HAP-1 (cell line): Measurements from ENCODE around the gene ZPR1.
A peak's percentile ranks its signal among the peaks of the same experiment; 100 is the strongest.

Experiments used
- DNase-seq, 2 experiments: peaks; one replicate each; pipeline ENCODE4 v3.0.0-alpha.2; 2016 to 2020; ENCODE audit warnings: low spot score in 2 of 2
- H3K27me3 ChIP-seq: fragments of 250-450 bp; sonication (Bioruptor Pico); 2 replicates; pipeline ENCODE4 v1.5.1; 2020; ENCODE audit warnings: low read depth, mild to moderate bottlenecking, moderate library complexity
- H3K36me3 ChIP-seq: fragments of 250-450 bp; sonication (Bioruptor Pico); replicated peaks from 2 replicates; pipeline ENCODE4 v1.5.1; 2020; ENCODE audit warnings: mild to moderate bottlenecking
- H3K4me1 ChIP-seq: fragments of 250-450 bp; sonication (Bioruptor Pico); 2 replicates; pipeline ENCODE4 v1.5.1; 2020; ENCODE audit warnings: mild to moderate bottlenecking
- H3K4me3 ChIP-seq: fragments of 250-450 bp; sonication (Bioruptor Pico); 2 replicates; pipeline ENCODE4 v1.5.1; 2020; ENCODE audit warnings: mild to moderate bottlenecking, moderate library complexity
- H3K9me3 ChIP-seq: fragments of 250-450 bp; sonication (Bioruptor Pico); 2 replicates; pipeline ENCODE4 v1.5.1; 2020; ENCODE audit warnings: mild to moderate bottlenecking, moderate library complexity
- in situ Hi-C: fragments of 300-500 bp; cut with MboI; formaldehyde crosslinking; loops from 3 replicates; pipeline ENCODE4 v1.14.3; 2020; ENCODE audit warnings: low sequenced_read_pairs, inconsistent platforms, mixed read lengths

ZPR1 gene

GRCh38 chr11:116792144-116792868 is 4.5 kb upstream of the ZPR1 start:
- Histone ChIP-seq H3K27me3 (no peaks in the 10 kb centered on the region), H3K9me3 (no peaks in the 10 kb centered on the region; the same call in 1 of the 2 replicates), H3K4me1 (peaks cover 8% of the 10 kb centered on the region), H3K36me3 (no peaks in the 10 kb centered on the region), H3K4me3 (no peak overlapping the region)
- DNase-seq = no peak
- in situ Hi-C loops = loop anchor here (5.0 kb wide), 1 partner anchor 310 kb away; no protein-coding TSS in a partner anchor

DNA sequence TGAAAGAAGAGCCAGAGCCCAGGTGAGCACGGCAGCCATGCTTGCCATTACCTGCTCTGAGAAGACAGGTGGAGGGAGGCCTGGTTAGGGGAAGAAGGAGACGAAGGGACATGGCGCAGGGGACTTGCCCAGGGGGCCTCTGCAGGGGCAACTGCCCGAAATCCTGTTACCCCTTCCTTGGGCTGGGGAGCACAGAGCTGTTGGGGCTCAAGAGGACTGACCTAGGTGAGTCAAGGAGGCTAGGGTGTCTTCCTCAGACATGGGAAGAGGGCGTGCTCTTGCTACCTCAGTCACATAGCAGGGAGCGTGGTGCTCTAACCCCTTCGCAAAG is 4.0 kb upstream of the ZPR1 start, which contains the start of gene APOA5:
Gene APOA5, minus strand, starts transcription at position 67 of the 331 bp plus-strand sequence. Its CDS starts 19 bp downstream, at position 48.
- in situ Hi-C loops = loop anchor here (5.0 kb wide), 1 partner anchor 311 kb away; no protein-coding TSS in a partner anchor
- no peaks in the 10 kb centered on the region for H3K36me3 ChIP-seq
- no peak within 1 kb of the TSS for H3K4me3 ChIP-seq
- peaks cover 8% of the 10 kb centered on the region for H3K4me1 ChIP-seq
- H3K9me3 ChIP-seq = no peaks in the 10 kb centered on the region; the same call in 1 of the 2 replicates
- no peaks in the 10 kb centered on the region for H3K27me3 ChIP-seq
- no peak for DNase-seq

DNA sequence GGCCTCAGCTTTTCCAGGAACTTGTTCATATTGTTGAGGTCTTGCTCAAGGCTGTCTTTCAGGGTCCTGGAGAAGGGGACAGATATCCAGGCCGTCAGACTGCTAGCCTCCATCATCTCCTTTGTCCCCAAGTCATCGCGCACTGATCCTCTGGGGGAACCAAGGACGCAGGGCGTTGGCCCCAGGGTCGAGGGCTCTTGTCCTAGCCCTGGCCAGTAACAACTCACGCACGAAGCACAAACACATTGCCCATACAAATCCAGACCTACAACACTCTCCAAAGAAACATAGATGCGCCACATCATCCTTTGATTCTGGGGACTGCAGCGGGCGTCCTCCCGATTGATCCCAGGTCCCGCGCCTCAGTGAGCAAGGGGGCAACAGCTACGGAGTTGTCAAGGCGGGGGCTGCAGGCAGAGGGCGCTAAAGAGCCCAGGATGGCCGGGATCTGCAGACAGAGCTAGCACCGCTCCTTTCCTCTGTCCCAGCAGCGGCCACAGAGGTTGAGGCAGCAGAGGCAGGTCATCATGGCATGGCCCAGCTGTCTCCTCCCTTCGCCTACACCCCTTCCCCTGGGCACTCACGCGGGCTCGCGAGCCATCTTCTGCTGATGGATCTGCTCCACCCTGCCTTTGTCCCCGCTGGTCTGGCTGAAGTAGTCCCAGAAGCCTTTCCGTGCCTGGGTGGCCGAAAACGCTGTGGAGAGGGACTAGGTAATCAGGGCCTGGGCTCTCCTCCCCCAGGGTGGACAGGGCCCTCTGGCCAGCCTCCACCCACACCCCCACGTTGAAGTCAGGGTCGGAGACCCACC is 3.4 kb upstream of the ZPR1 start:
- H3K36me3 ChIP-seq = peaks cover 4% of the 10 kb centered on the region
- in situ Hi-C loops = loop anchor here (5.0 kb wide), 1 partner anchor 311 kb away; no protein-coding TSS in a partner anchor
- DNase-seq = peak; percentile 62 to 90
- H3K9me3 ChIP-seq = no peaks in the 10 kb centered on the region; the same call in 1 of the 2 replicates
- no peaks in the 10 kb centered on the region for H3K27me3 ChIP-seq
- peaks cover 8% of the 10 kb centered on the region for H3K4me1 ChIP-seq
- no peak overlapping the region for H3K4me3 ChIP-seq

DNA sequence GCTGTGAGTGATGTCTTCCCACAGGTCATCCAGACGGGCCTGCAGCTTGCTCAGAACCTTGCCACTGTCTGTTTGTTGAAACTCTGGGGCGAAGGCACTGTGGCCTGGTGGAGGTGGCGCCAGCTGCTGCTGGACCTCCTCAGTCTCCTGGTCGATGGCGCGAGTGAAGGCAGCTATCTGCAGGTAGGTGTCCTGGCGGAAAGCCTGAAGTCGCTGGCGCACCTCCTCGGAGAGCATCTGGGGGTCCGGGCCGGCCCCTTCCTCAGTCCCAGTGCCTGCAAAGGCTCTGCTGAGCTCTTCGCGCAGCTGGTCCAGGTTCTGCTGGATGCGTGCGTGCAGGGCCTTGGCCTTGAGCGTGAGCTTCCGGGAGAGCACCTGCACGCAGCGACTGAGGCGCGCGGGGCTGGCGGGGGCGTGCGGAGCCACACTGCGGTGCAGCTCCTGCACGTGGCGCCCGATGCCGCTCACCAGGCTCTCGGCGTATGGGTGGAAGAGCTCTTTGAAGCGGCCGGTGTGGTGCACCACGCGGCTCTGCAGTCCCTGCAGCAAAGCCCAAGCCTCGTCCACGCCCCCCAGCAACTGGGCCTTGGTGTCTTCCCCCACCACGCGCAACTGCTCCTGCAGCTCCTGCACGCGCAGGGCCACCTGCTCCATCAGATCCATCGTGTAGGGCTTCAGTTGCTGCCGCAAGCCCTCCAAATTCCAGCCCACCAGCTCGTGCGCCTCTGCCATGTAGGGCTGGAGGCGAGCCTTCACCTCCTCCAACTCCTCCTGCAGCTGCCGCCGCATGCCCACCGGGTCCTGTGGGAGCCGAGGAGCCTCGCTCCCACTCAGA is 2.6 kb upstream of the ZPR1 start:
- DNase-seq = no peak
- Histone ChIP-seq H3K27me3 (no peaks in the 10 kb centered on the region), H3K36me3 (peaks cover 12% of the 10 kb centered on the region), H3K4me3 (no peak overlapping the region), H3K9me3 (no peaks in the 10 kb centered on the region; the same call in 1 of the 2 replicates), H3K4me1 (peaks cover 8% of the 10 kb centered on the region)
- in situ Hi-C loops = loop anchor here (5.0 kb wide), 1 partner anchor 312 kb away; no protein-coding TSS in a partner anchor

DNA sequence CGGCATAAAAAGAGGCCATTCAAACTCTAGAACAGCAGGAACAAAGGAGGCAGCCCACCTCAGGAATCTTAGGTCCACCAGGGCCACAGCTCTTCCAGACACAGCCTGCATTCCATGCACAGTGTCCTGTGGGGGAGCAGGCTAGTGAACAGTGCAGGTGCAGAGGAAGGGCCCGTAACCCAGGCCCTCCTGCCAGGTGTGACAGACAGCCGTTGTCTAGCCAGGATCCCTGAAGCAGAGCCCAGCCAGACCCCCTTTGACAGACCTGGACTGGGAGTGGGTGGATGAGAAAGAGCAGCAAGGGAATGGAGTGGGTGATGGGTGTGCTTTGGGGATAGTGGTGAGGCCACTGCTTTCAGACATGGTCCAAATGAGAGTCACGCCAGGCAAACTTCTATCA is 1.2 kb upstream of the ZPR1 start:
- Histone ChIP-seq H3K4me1 (peaks cover 8% of the 10 kb centered on the region), H3K27me3 (no peaks in the 10 kb centered on the region), H3K4me3 (no peak overlapping the region), H3K9me3 (no peaks in the 10 kb centered on the region; the same call in 1 of the 2 replicates), H3K36me3 (peaks cover 27% of the 10 kb centered on the region)
- DNase-seq = no peak
- in situ Hi-C loops = no loop called here

- Histone ChIP-seq H3K36me3 (peaks cover 31% of the 10 kb centered on the region), H3K4me3 (peak overlapping the region; percentile 77), H3K27me3 (no peaks in the 10 kb centered on the region), H3K9me3 (no peaks in the 10 kb centered on the region; the same call in 1 of the 2 replicates), H3K4me1 (peaks cover 6% of the 10 kb centered on the region)
- DNase-seq = no peak
- in situ Hi-C loops = no loop called here
These were observed 711 bp upstream of the ZPR1 start for GRCh38 chr11:116788534-116788933.

- H3K27me3 ChIP-seq = no peaks in the 10 kb centered on the region
- DNase-seq = no peak
- no peaks in the 10 kb centered on the region; the same call in 1 of the 2 replicates for H3K9me3 ChIP-seq
- in situ Hi-C loops = no loop called here
- H3K36me3 ChIP-seq = peaks cover 42% of the 10 kb centered on the region
- H3K4me3 ChIP-seq = peak overlapping the region; percentile 77
- peaks cover 4% of the 10 kb centered on the region; the same call in 1 of the 2 replicates for H3K4me1 ChIP-seq
These were observed 412 bp downstream of the ZPR1 start for GRCh38 chr11:116787436-116787785.

GRCh38 chr11:116786966-116787365 is 857 bp downstream of the ZPR1 start:
- Histone ChIP-seq H3K36me3 (peaks cover 47% of the 10 kb centered on the region), H3K27me3 (no peaks in the 10 kb centered on the region), H3K9me3 (no peaks in the 10 kb centered on the region; the same call in 1 of the 2 replicates), H3K4me1 (peaks cover 4% of the 10 kb centered on the region; the same call in 1 of the 2 replicates), H3K4me3 (peak overlapping the region; percentile 77)
- no peak for DNase-seq
- in situ Hi-C loops = no loop called here

- peaks cover 51% of the 10 kb centered on the region for H3K36me3 ChIP-seq
- DNase-seq = no peak
- H3K9me3 ChIP-seq = no peaks in the 10 kb centered on the region; the same call in 1 of the 2 replicates
- peaks cover 4% of the 10 kb centered on the region; the same call in 1 of the 2 replicates for H3K4me1 ChIP-seq
- no peak overlapping the region; the same call in 1 of the 2 replicates for H3K4me3 ChIP-seq
- H3K27me3 ChIP-seq = no peaks in the 10 kb centered on the region
- in situ Hi-C loops = no loop called here
These were observed 1.5 kb downstream of the ZPR1 start for GRCh38 chr11:116786326-116786725.

GRCh38 chr11:116782728-116783127 is 5.1 kb downstream of the ZPR1 start:
- no peak for DNase-seq
- Histone ChIP-seq H3K36me3 (peaks cover 85% of the 10 kb centered on the region), H3K27me3 (no peaks in the 10 kb centered on the region), H3K9me3 (no peaks in the 10 kb centered on the region), H3K4me3 (no peak overlapping the region), H3K4me1 (no peaks in the 10 kb centered on the region)
- in situ Hi-C loops = no loop called here

DNA sequence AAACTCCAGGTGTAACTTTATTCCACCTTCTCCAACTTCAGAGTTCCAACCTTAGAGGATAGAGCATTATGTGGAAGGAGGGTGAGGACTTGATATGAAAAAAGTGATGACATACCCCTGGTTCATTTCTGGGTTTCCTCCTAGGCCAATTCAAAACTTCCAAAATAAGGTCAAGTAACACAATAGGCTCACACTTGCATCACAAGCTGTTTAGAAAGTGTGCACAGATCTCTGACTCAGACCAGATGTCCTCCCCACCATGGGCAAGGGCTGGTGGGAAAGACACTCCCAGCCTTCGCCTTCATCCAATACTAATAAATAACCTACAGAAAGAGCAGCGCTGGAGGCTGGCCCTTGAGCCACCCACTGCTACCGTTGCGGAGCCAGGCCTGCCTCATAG is 9.3 kb downstream of the ZPR1 start:
- DNase-seq = no peak
- Histone ChIP-seq H3K36me3 (peaks cover 56% of the 10 kb centered on the region), H3K27me3 (no peaks in the 10 kb centered on the region), H3K9me3 (no peaks in the 10 kb centered on the region), H3K4me3 (no peak overlapping the region), H3K4me1 (peaks cover 7% of the 10 kb centered on the region)
- in situ Hi-C loops = no loop called here

- no peak overlapping the region for H3K4me3 ChIP-seq
- H3K27me3 ChIP-seq = no peaks in the 10 kb centered on the region
- H3K36me3 ChIP-seq = peaks cover 41% of the 10 kb centered on the region
- peaks cover 8% of the 10 kb centered on the region for H3K4me1 ChIP-seq
- H3K9me3 ChIP-seq = no peaks in the 10 kb centered on the region
- in situ Hi-C loops = no loop called here
- no peak for DNase-seq
These were observed 10.8 kb downstream of the ZPR1 start for GRCh38 chr11:116777056-116777455.

DNA sequence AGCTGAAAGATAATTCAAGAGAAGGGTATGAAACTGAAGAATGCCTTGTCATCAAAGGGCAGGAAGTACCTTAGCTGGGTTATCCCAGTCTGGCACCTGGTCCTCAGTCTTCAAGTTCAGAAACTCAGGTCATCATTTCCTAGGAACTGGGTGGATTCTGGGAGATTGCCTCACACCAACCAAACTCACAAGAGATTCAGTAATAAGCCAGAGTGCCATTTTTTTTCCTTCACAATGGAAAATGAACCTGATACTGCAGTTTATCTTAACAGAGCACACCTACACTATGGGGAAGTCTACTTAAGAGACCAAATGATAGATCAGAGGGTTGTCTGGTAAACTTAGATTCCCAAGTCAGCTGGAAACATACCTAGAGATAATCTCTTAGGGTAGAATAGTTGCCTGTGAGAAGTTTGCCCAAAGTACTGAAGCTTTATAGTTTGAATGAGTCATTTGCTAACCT is 11.3 kb downstream of the ZPR1 start:
- no peak for DNase-seq
- H3K36me3 ChIP-seq = peaks cover 38% of the 10 kb centered on the region
- in situ Hi-C loops = no loop called here

More for the DNA sequence above, 11.3 kb downstream of the ZPR1 start:
- Histone ChIP-seq H3K27me3 (no peaks in the 10 kb centered on the region), H3K9me3 (no peaks in the 10 kb centered on the region), H3K4me1 (peaks cover 10% of the 10 kb centered on the region), H3K4me3 (no peak overlapping the region)
